K562 (cell line): ENCODE measurements around the gene DDAH2. TPM values are rescaled to one million over a fixed set of nuclear protein-coding genes. Genes with fewer than 3 reads are reported as not detected.

Source experiments
- BRF2 ChIP-seq: IDR thresholded peaks from 3 replicates; pipeline ENCODE4 v1.6.1; 2011; ENCODE audit warnings: borderline replicate concordance, mild to moderate bottlenecking; ENCODE audit not compliant: insufficient read length, insufficient read depth
- CREM ChIP-seq: IDR thresholded peaks from 2 replicates; pipeline ENCODE4 v1.6.1; 2014; ENCODE audit warnings: antibody characterized with exemption, low read depth
- ELF1 ChIP-seq: fragments of 200-800 bp; sonication (Bioruptor generic); IDR thresholded peaks from 2 replicates; pipeline ENCODE4 v1.6.1; 2016; ENCODE audit warnings: missing genetic modification characterization, missing compliant biosample characterization
- ELF2 ChIP-seq: fragments of 250-450 bp; sonication (Bioruptor Pico); IDR thresholded peaks from 2 replicates; pipeline ENCODE4 v1.5.0; 2021; ENCODE audit warnings: mild to moderate bottlenecking
- FIP1L1 ChIP-seq: fragments of 200-400 bp; formaldehyde crosslinking; IDR thresholded peaks from 2 replicates; pipeline ENCODE4 v1.6.1; 2018; ENCODE audit warnings: mild to moderate bottlenecking, low read depth, low read length; ENCODE audit not compliant: poor library complexity, severe bottlenecking
- GATAD2A ChIP-seq: fragments of 450-650 bp; IDR thresholded peaks from 2 replicates; pipeline ENCODE4 v1.6.1; 2017
- HES1 ChIP-seq: fragments of 450-650 bp; IDR thresholded peaks from 2 replicates; pipeline ENCODE4 v1.6.1; 2016; ENCODE audit warnings: low read depth, mild to moderate bottlenecking, moderate library complexity
- MITF ChIP-seq: IDR thresholded peaks from 2 replicates; pipeline ENCODE4 v1.6.1; 2014; ENCODE audit warnings: antibody characterized with exemption
- NELFE ChIP-seq: IDR thresholded peaks from 2 replicates; pipeline ENCODE4 v1.6.1; 2011; ENCODE audit warnings: mild to moderate bottlenecking; ENCODE audit not compliant: insufficient read depth, insufficient read length
- NFE2L1 ChIP-seq: fragments of 450-650 bp; IDR thresholded peaks from 2 replicates; pipeline ENCODE4 v1.6.1; 2016; ENCODE audit warnings: missing genetic modification characterization, low read depth, mild to moderate bottlenecking, missing compliant biosample characterization, moderate library complexity, borderline replicate concordance
- NR2C2 ChIP-seq, 2 experiments: fragments of 200-800 bp in 1 of 2; sonication (Bioruptor generic) in 1 of 2; sonication (generic) in 1 of 2; formaldehyde crosslinking in 1 of 2; IDR thresholded peaks; 2 replicates each; pipeline versions ENCODE4 v1.6.1 to v1.8.0; 2016 to 2022; ENCODE audit warnings: mild to moderate bottlenecking in 1 of 2, missing compliant biosample characterization in 1 of 2, missing genetic modification characterization in 1 of 2, missing genetic modification reagents in 1 of 2
- RAD21 ChIP-seq, 2 experiments: fragments of 250-450 bp in 1 of 2; fragments of 450-650 bp in 1 of 2; sonication (Bioruptor Pico) in 1 of 2; formaldehyde crosslinking in 1 of 2; IDR thresholded peaks in 1 of 2; conservative IDR thresholded peaks in 1 of 2; 2 replicates each; pipeline versions ENCODE4 v1.4.0 to v1.8.0; 2020 to 2022; ENCODE audit warnings: mild to moderate bottlenecking in 2 of 2, moderate library complexity in 1 of 2
- RBBP5 ChIP-seq: fragments of 200-600 bp; sonication (generic); IDR thresholded peaks from 2 replicates; pipeline ENCODE4 v1.6.1; 2012; ENCODE audit warnings: borderline replicate concordance, mild to moderate bottlenecking, low read length, control low read depth, inconsistent platforms; ENCODE audit not compliant: insufficient read depth, poor library complexity, severe bottlenecking
- RHOXF2B ChIP-seq: fragments of 250-450 bp; sonication (Bioruptor Pico); conservative IDR thresholded peaks from 2 replicates; pipeline ENCODE4 v1.5.1; 2021
- SMC3 ChIP-seq: conservative IDR thresholded peaks from 2 replicates; pipeline ENCODE4 v1.6.1; 2011; ENCODE audit warnings: low read depth, low read length, improper control_type of control experiment; ENCODE audit not compliant: insufficient read depth
- TFAP4 ChIP-seq: sonication (generic); formaldehyde crosslinking; IDR thresholded peaks from 2 replicates; pipeline ENCODE4 v1.8.0; 2022; ENCODE audit warnings: missing genetic modification reagents, mild to moderate bottlenecking, moderate library complexity, borderline replicate concordance
- ZNF12 ChIP-seq: sonication (generic); formaldehyde crosslinking; IDR thresholded peaks from 2 replicates; pipeline ENCODE4 v1.4.0; 2020; ENCODE audit warnings: mild to moderate bottlenecking, missing genetic modification reagents
- ZNF146 ChIP-seq: IDR thresholded peaks from one replicate; pipeline ENCODE4 v1.6.1; 2018; ENCODE audit warnings: missing compliant biosample characterization; ENCODE audit not compliant: unreplicated experiment
- ZNF217 ChIP-seq: sonication (generic); formaldehyde crosslinking; IDR thresholded peaks from 2 replicates; pipeline ENCODE4 v1.8.0; 2022; ENCODE audit warnings: mild to moderate bottlenecking, missing genetic modification reagents
- ZNF316 ChIP-seq: fragments of 450-650 bp; IDR thresholded peaks from 2 replicates; pipeline ENCODE4 v1.6.1; 2016
- ZNF445 ChIP-seq: fragments of 250-450 bp; sonication (Bioruptor Pico); IDR thresholded peaks from 2 replicates; pipeline ENCODE4 v1.4.0; 2020; ENCODE audit warnings: low read depth, mild to moderate bottlenecking, moderate library complexity
- ZNF512 ChIP-seq: IDR thresholded peaks from 2 replicates; pipeline ENCODE4 v1.6.1; 2016; ENCODE audit warnings: missing genetic modification characterization, missing compliant biosample characterization
- polyA plus RNA-seq, 8 experiments: library from polyadenylated mRNA; depleted of rRNA in 4 of 8; stranded (reverse) in 5 of 8; unstranded in 3 of 8; fragments of >200 nt; fragmentation: Nextera tagmentation in 2 of 8; fragmentation: Illumina TruSeq in 1 of 8; extraction: Ambion mirVana in 2 of 8; extraction: Trizol in 1 of 8; gene quantifications; 2 replicates each; pipeline versions ENCODE4 v1.2.1 to v1.2.3, GENCODE V29; 2011 to 2014; ENCODE audit warnings: inconsistent platforms in 1 of 8, missing spikeins in 1 of 8
- total RNA-seq, 7 experiments: library from RNA; depleted of rRNA in 6 of 7; stranded (reverse); fragments of >200 nt in 6 of 7; fragmentation: Illumina TruSeq in 2 of 7; extraction: Trizol in 2 of 7; gene quantifications; 2 replicates each; pipeline versions ENCODE4 v1.2.1 to v1.2.3, GENCODE V29; 2011 to 2021; ENCODE audit warnings: low replicate concordance in 1 of 7

Gene DDAH2
- total and polyA plus RNA-seq, 9 of the 15 experiments (the other 6 are each of a cell fraction or from before 2014, with no cell fraction given): 1.8 to 45.4 (median 21.4) TPM

GRCh38 chr6:31727034-31727716, 1.9 kb downstream of the DDAH2 start (continued):
- TF ChIP-seq SMC3 (0 out of 2 replicates have a peak, but pooled peaks have one; percentile 17), MITF (no peak), ELF2 (CRISPR knock-in tag) (peak; percentile 56; the same call in 1 of the 2 replicates), ELF1 (tag) (no peak), ZNF217 (no peak), ZNF512 (tag) (no peak), RAD21 (CRISPR knock-in tag; conservative IDR thresholded peaks at IDR 0.05 in 1 of 2, IDR thresholded peaks at IDR 0.05 in 1 of 2) (no peak), RBBP5 (peak; percentile 64), ZNF316 (peak; percentile 95), ZNF12 (no peak), CREM (no peak), NR2C2 (CRISPR knock-in tag; IDR thresholded peaks at IDR 0.05) (no peak), NR2C2 (tag; IDR thresholded peaks at IDR 0.05) (no peak), FIP1L1 (no peak), NELFE (no peak), BRF2 (no peak), HES1 (no peak), NFE2L1 (tag) (no peak), TFAP4 (no peak), ZNF146 (no peak), RHOXF2B (no peak), GATAD2A (no peak), ZNF445 (no peak)
